OCI-LY1 (cell line): ENCODE measurements around the gene KLHL29.

Experiments
- CTCF ChIP-seq: fragments of 200-600 bp; sonication (generic), shearing (Covaris generic); IDR thresholded peaks from 2 replicates; pipeline ENCODE4 v1.5.1; 2017; ENCODE audit warnings: mild to moderate bottlenecking, antibody characterized with exemption, low read length, moderate library complexity, mixed read lengths
- EZH2 ChIP-seq: fragments of 200-600 bp; sonication (generic), shearing (Covaris generic); IDR thresholded peaks from 2 replicates; pipeline ENCODE4 v1.8.0; 2017; ENCODE audit warnings: borderline replicate concordance, mixed run types, mild to moderate bottlenecking, antibody characterized with exemption, low read length, moderate library complexity, mixed read lengths

- no peak for TF ChIP-seq CTCF
- no peak for TF ChIP-seq EZH2
Observed at GRCh38 chr2:23624915-23625314, 239.9 kb downstream of the KLHL29 start.
